Activated CD8-positive, alpha-beta T cell treated with anti-CD3 and anti-CD28 coated beads, Interleukin-2, amount 10 ng/mL, durations not matched to agents 7 days and 5 days (primary cell): ENCODE measurements around the gene PDXP. TPM values are rescaled to one million over a fixed set of nuclear protein-coding genes. Genes with fewer than 3 reads are reported as not detected.

Experiments used
- ATAC-seq: fragments of 150-1000 bp; cut with Tn5 transposase; one replicate; pipeline ENCODE4 v1.10.0; 2021; ENCODE audit warnings: moderate library complexity
- CTCF ChIA-PET: fragments of 350-600 bp; sonication (Branson Sonifier 250); formaldehyde crosslinking; loops from one replicate; lab custom pipeline; 2021; ENCODE audit warnings: antibody characterized with exemption; lab: Charles Lee
- POLR2A ChIA-PET: fragments of 350-600 bp; sonication (Branson Sonifier 250); formaldehyde crosslinking; loops from one replicate; lab custom pipeline; 2021; ENCODE audit warnings: antibody characterized with exemption; lab: Charles Lee
- DNase-seq: peaks from one replicate; pipeline ENCODE4 v3.0.0-alpha.2; 2020
- H3K27ac Mint-ChIP-seq: one replicate; pipeline ENCODE4 v1.8.0; 2021; ENCODE audit warnings: mild to moderate bottlenecking, mixed read lengths
- H3K27me3 Mint-ChIP-seq: one replicate; pipeline ENCODE4 v1.8.0; 2021; ENCODE audit warnings: low read depth, mixed read lengths
- H3K36me3 Mint-ChIP-seq: one replicate; pipeline ENCODE4 v1.8.0; 2021; ENCODE audit warnings: low read depth, mixed read lengths
- H3K4me1 Mint-ChIP-seq: one replicate; pipeline ENCODE4 v1.8.0; 2021; ENCODE audit warnings: low read depth, mixed read lengths
- H3K4me3 Mint-ChIP-seq: one replicate; pipeline ENCODE4 v1.8.0; 2021; ENCODE audit warnings: mild to moderate bottlenecking, mixed read lengths
- H3K9me3 Mint-ChIP-seq: one replicate; pipeline ENCODE4 v1.8.0; 2022; ENCODE audit warnings: mixed read lengths; ENCODE audit not compliant: insufficient read depth
- total RNA-seq, 2 experiments: library from RNA; stranded (reverse); gene quantifications; one replicate each; pipeline ENCODE4 v1.2.3, GENCODE V29; 2021

The PDXP gene
- total RNA-seq, 2 experiments from 2014 or later: 31.5 to 33.5 TPM

GRCh38 chr22:37636186-37636948 is 22.2 kb upstream of the PDXP start:
- Mint-ChIP-seq H3K27me3 (no peaks in the 10 kb centered on the region), H3K36me3 (peaks cover 32% of the 10 kb centered on the region), H3K4me1 (peaks cover 78% of the 10 kb centered on the region), H3K9me3 (no peaks in the 10 kb centered on the region), H3K4me3 (peak overlapping the region; percentile 98), H3K27ac (peak overlapping the region; percentile 97)
- ChIA-PET CTCF (interaction anchor here (0.7 to 15.5 kb wide), 12 partner anchors 12 to 98 kb away, joined by 3 to 261 read pairs (median 6); partner anchors contain the start of genes GGA1, LGALS1 and PDXP), POLR2A (interaction anchor here (1.0 to 3.5 kb wide), 4 partner anchors 10 to 50 kb away, joined by 4 to 13 read pairs (median 7); partner anchors contain the start of genes GGA1, NOL12 and PDXP)
- peak; percentile 15 for ATAC-seq
- peak; percentile 78 for DNase-seq

- peaks cover 32% of the 10 kb centered on the region for H3K36me3 Mint-ChIP-seq
- ATAC-seq: no peak
- H3K4me3 Mint-ChIP-seq: peak overlapping the region; percentile 98
- no peaks in the 10 kb centered on the region for H3K27me3 Mint-ChIP-seq
- ChIA-PET CTCF (interaction anchor here (0.7 to 15.5 kb wide), 11 partner anchors 11 to 227 kb away, joined by 3 to 261 read pairs (median 6); partner anchors contain the start of genes GGA1, LGALS1 and PDXP), POLR2A (interaction anchor here (1.0 to 3.5 kb wide), 4 partner anchors 10 to 49 kb away, joined by 4 to 13 read pairs (median 7); partner anchors contain the start of genes GGA1, NOL12 and PDXP)
- no peaks in the 10 kb centered on the region for H3K9me3 Mint-ChIP-seq
- H3K4me1 Mint-ChIP-seq: peaks cover 78% of the 10 kb centered on the region
- peak overlapping the region; percentile 97 for H3K27ac Mint-ChIP-seq
- DNase-seq: no peak
Measured at GRCh38 chr22:37636949-37637273, 21.6 kb upstream of the PDXP start.

- Mint-ChIP-seq H3K9me3 (no peaks in the 10 kb centered on the region), H3K4me3 (peak overlapping the region; percentile 98), H3K36me3 (peaks cover 44% of the 10 kb centered on the region), H3K27me3 (no peaks in the 10 kb centered on the region), H3K4me1 (peaks cover 79% of the 10 kb centered on the region), H3K27ac (peak overlapping the region; percentile 97)
- ChIA-PET CTCF (interaction anchor here (0.9 to 15.5 kb wide), 8 partner anchors 15 to 258 kb away, joined by 3 to 261 read pairs (median 16); partner anchors contain the start of genes GGA1, LGALS1, NOL12 and PDXP), POLR2A (interaction anchor here (1.6 to 3.5 kb wide), 5 partner anchors 12 to 48 kb away, joined by 6 to 13 read pairs (median 7); partner anchors contain the start of genes GGA1, NOL12 and PDXP)
- peak; percentile 62 for ATAC-seq
- peak; percentile 76 for DNase-seq
Measured at GRCh38 chr22:37638391-37639069, 20.0 kb upstream of the PDXP start.

- ATAC-seq: peak; percentile 53
- H3K36me3 Mint-ChIP-seq: peaks cover 49% of the 10 kb centered on the region
- H3K9me3 Mint-ChIP-seq: no peaks in the 10 kb centered on the region
- ChIA-PET CTCF (interaction anchor here (1.2 to 15.5 kb wide), 5 partner anchors 7 to 33 kb away, joined by 3 to 261 read pairs (median 114); partner anchors contain the start of genes GGA1 and PDXP), POLR2A (interaction anchor here (1.6 to 2.3 kb wide), 2 partner anchors 19 to 47 kb away, joined by 6 to 8 read pairs; partner anchors contain the start of genes NOL12 and PDXP)
- H3K4me3 Mint-ChIP-seq: peak within 1 kb of the TSS; percentile 98
- peak within 1 kb of the TSS; percentile 97 for H3K27ac Mint-ChIP-seq
- peak; percentile 81 for DNase-seq
- H3K4me1 Mint-ChIP-seq: peaks cover 77% of the 10 kb centered on the region
- no peaks in the 10 kb centered on the region for H3K27me3 Mint-ChIP-seq
Measured at GRCh38 chr22:37639070-37639760, 19.3 kb upstream of the PDXP start, which contains the start of gene SH3BP1. Gene SH3BP1 (plus strand): TSS chr22:37639669. CDS start chr22:37639788, 119 bp downstream.

- Mint-ChIP-seq H3K4me3 (peak overlapping the region; percentile 98), H3K9me3 (no peaks in the 10 kb centered on the region), H3K36me3 (peaks cover 54% of the 10 kb centered on the region), H3K27ac (peak overlapping the region; percentile 96), H3K27me3 (no peaks in the 10 kb centered on the region), H3K4me1 (peaks cover 72% of the 10 kb centered on the region)
- ChIA-PET POLR2A (interaction anchor here (0.7 to 2.3 kb wide), 3 partner anchors 13 to 37 kb away, joined by 3 to 8 read pairs (median 3); partner anchors contain the start of gene PDXP), CTCF (interaction anchor here (0.6 to 15.5 kb wide), 7 partner anchors 7 to 42 kb away, joined by 3 to 261 read pairs (median 4); partner anchors contain the start of genes LGALS1 and PDXP)
- no peak for ATAC-seq
- DNase-seq: peak; percentile 49
Measured at GRCh38 chr22:37639771-37640590, 18.5 kb upstream of the PDXP start.

GRCh38 chr22:37640591-37641560 is 17.6 kb upstream of the PDXP start:
- POLR2A ChIA-PET: interaction anchor here (0.7 to 4.0 kb wide), 6 partner anchors 8 to 36 kb away, joined by 3 to 26 read pairs (median 11); partner anchors contain the start of gene PDXP
- H3K27me3 Mint-ChIP-seq: no peaks in the 10 kb centered on the region
- H3K4me1 Mint-ChIP-seq: peaks cover 68% of the 10 kb centered on the region
- H3K4me3 Mint-ChIP-seq: peak overlapping the region; percentile 98
- ATAC-seq (no peak), DNase-seq (no peak)
- H3K9me3 Mint-ChIP-seq: no peaks in the 10 kb centered on the region
- CTCF ChIA-PET: interaction anchor here (0.9 to 15.5 kb wide), 7 partner anchors 8 to 39 kb away, joined by 3 to 261 read pairs (median 92); partner anchors contain the start of genes GGA1, LGALS1, NOL12 and PDXP
- peaks cover 60% of the 10 kb centered on the region for H3K36me3 Mint-ChIP-seq
- H3K27ac Mint-ChIP-seq: peak overlapping the region; percentile 96

GRCh38 chr22:37641561-37641949 is 17.0 kb upstream of the PDXP start:
- Mint-ChIP-seq H3K4me1 (peaks cover 63% of the 10 kb centered on the region), H3K27me3 (no peaks in the 10 kb centered on the region), H3K9me3 (no peaks in the 10 kb centered on the region), H3K4me3 (peak overlapping the region; percentile 98), H3K27ac (peak overlapping the region; percentile 76), H3K36me3 (peaks cover 57% of the 10 kb centered on the region)
- no peak for DNase-seq
- ATAC-seq: no peak
- ChIA-PET CTCF (interaction anchor here (0.8 to 15.5 kb wide), 9 partner anchors 9 to 222 kb away, joined by 3 to 261 read pairs (median 41); partner anchors contain the start of genes GGA1, LGALS1, NOL12 and PDXP), POLR2A (interaction anchor here (1.9 to 4.0 kb wide), 5 partner anchors 9 to 33 kb away, joined by 6 to 26 read pairs (median 14); partner anchors contain the start of genes GGA1, LGALS1 and PDXP)

GRCh38 chr22:37643225-37643847 is 15.2 kb upstream of the PDXP start:
- Mint-ChIP-seq H3K27ac (peak overlapping the region; percentile 72), H3K36me3 (peaks cover 69% of the 10 kb centered on the region), H3K4me1 (peaks cover 47% of the 10 kb centered on the region), H3K27me3 (no peaks in the 10 kb centered on the region), H3K4me3 (peak overlapping the region; percentile 63), H3K9me3 (no peaks in the 10 kb centered on the region)
- ChIA-PET CTCF (interaction anchor here (0.6 to 15.5 kb wide), 27 partner anchors 8 to 253 kb away, joined by 3 to 261 read pairs (median 6); partner anchors contain the start of genes ANKRD54, GGA1, LGALS1 and NOL12), POLR2A (interaction anchor here (0.9 to 4.0 kb wide), 15 partner anchors 8 to 329 kb away, joined by 3 to 26 read pairs (median 6); partner anchors contain the start of genes GGA1, LGALS1 and PDXP)
- DNase-seq: peak; percentile 91
- ATAC-seq: peak; percentile 61

GRCh38 chr22:37647317-37647716 is 11.2 kb upstream of the PDXP start:
- POLR2A ChIA-PET: no interaction called here

More at GRCh38 chr22:37647317-37647716, 11.2 kb upstream of the PDXP start:
- ATAC-seq (no peak), DNase-seq (no peak)
- H3K36me3 Mint-ChIP-seq: peaks cover 79% of the 10 kb centered on the region
- H3K4me1 Mint-ChIP-seq: peaks cover 27% of the 10 kb centered on the region
- H3K4me3 Mint-ChIP-seq: no peak overlapping the region
- CTCF ChIA-PET: interaction anchor here (1.7 kb wide), 1 partner anchor 10 kb away, joined by 5 read pairs; no protein-coding TSS in a partner anchor
- no peak overlapping the region for H3K27ac Mint-ChIP-seq
- no peaks in the 10 kb centered on the region for H3K9me3 Mint-ChIP-seq
- no peaks in the 10 kb centered on the region for H3K27me3 Mint-ChIP-seq
